Stimulated activated CD4-positive, alpha-beta T cell treated with anti-CD3 and anti-CD28 coated beads, Interleukin-12 subunit alpha, Interleukin-12 subunit beta, amount 100 ng/mL, for 4 hours (primary cell): ENCODE data around the gene ADAMTSL5.

Experiments
- DNase-seq: peaks from one replicate; pipeline ENCODE4 v3.0.0-alpha.2; 2020

The ADAMTSL5 gene

GRCh38 chr19:1465191-1466016 lies 47.4 kb downstream of the ADAMTSL5 start:
- no peak for DNase-seq

GRCh38 chr19:1461862-1462261 lies 51.0 kb downstream of the ADAMTSL5 start:
- no peak for DNase-seq

- no peak for DNase-seq
Measured at GRCh38 chr19:1460033-1460995, 52.5 kb downstream of the ADAMTSL5 start.

- no peak for DNase-seq
Measured at GRCh38 chr19:1459479-1459878, 53.3 kb downstream of the ADAMTSL5 start.

- no peak for DNase-seq
Measured at GRCh38 chr19:1457892-1458291, 54.9 kb downstream of the ADAMTSL5 start.

- DNase-seq, result no peak
Measured at GRCh38 chr19:1457031-1457739, 55.6 kb downstream of the ADAMTSL5 start.

GRCh38 chr19:1456121-1456900 lies 56.5 kb downstream of the ADAMTSL5 start:
- no peak for DNase-seq

- DNase-seq, result no peak
Measured at GRCh38 chr19:1455336-1456120, 57.3 kb downstream of the ADAMTSL5 start.
